Endothelial cell of umbilical vein (primary cell): ENCODE data around the gene FIGNL2. TPM values are rescaled to one million over a fixed set of nuclear protein-coding genes. Genes with fewer than 3 reads are reported as not detected.

ENCODE experiments used
- BruUV-seq: library from RNA; stranded (reverse); fragments of 400-500 nt; replicated peaks from 2 replicates; lab custom pipeline; 2021; lab: Mats Ljungman, UMichigan
- CTCF ChIA-PET: fragments of 300-600, 350-600 bp; sonication (Branson Sonifier 250); formaldehyde crosslinking; loops from one replicate; lab custom pipeline; 2021; ENCODE audit warnings: antibody characterized with exemption, inconsistent platforms; lab: Charles Lee
- POLR2A ChIA-PET: fragments of 300-600, 350-600 bp; sonication (Branson Sonifier 250); formaldehyde crosslinking; loops from one replicate; lab custom pipeline; 2021; ENCODE audit warnings: antibody characterized with exemption, inconsistent platforms; lab: Charles Lee
- DNase-seq: peaks from one replicate; pipeline ENCODE4 v3.0.0-alpha.2; 2011; ENCODE audit warnings: low read depth, low spot score
- FAIRE-seq: peaks from 2 replicates; lab custom pipeline; 2011; peaks lifted over from hg19 to GRCh38; lab: Jason Lieb, UNC
- H2AFZ ChIP-seq: 2 replicates; pipeline ENCODE4 v1.6.0; 2012; ENCODE audit warnings: low read depth, low read length, control low read depth, inconsistent platforms
- H3K27ac ChIP-seq: 2 replicates; pipeline ENCODE4 v1.5.1; 2011; ENCODE audit warnings: low read depth, mild to moderate bottlenecking, control low read depth, low read length, moderate library complexity; ENCODE audit not compliant: insufficient read depth
- H3K27me3 ChIP-seq, 2 experiments: 2 replicates each; pipeline versions ENCODE4 v1.6.0 to v1.6.1; 2011; ENCODE audit warnings: low read length in 2 of 2, mixed read lengths in 1 of 2; ENCODE audit not compliant: control insufficient read depth in 2 of 2, insufficient read depth in 2 of 2
- H3K36me3 ChIP-seq, 2 experiments: 2 replicates in 1 of 2; 3 replicates in 1 of 2; pipeline ENCODE4 v1.5.1; 2011; ENCODE audit warnings: low read length in 2 of 2, mild to moderate bottlenecking in 1 of 2, moderate library complexity in 1 of 2; ENCODE audit not compliant: control insufficient read depth in 2 of 2, insufficient read depth in 2 of 2; ENCODE audit errors: extremely low read depth in 1 of 2
- H3K4me1 ChIP-seq: 3 replicates; pipeline ENCODE4 v1.5.1; 2011; ENCODE audit warnings: mild to moderate bottlenecking, low read length; ENCODE audit not compliant: control insufficient read depth, insufficient read depth; ENCODE audit errors: extremely low read depth
- H3K4me2 ChIP-seq: 2 replicates; pipeline ENCODE4 v1.6.1; 2011; ENCODE audit warnings: low read length, control low read depth, mixed read lengths; ENCODE audit not compliant: insufficient read depth
- H3K4me3 ChIP-seq, 3 experiments: fragments of 200-600 bp in 1 of 3; sonication (generic), shearing (Covaris generic) in 1 of 3; replicated peaks in 1 of 3; 2 replicates each; pipeline ENCODE4 v1.5.1; 2011 to 2016; ENCODE audit warnings: control low read depth in 3 of 3, low read length in 3 of 3, mild to moderate bottlenecking in 2 of 3, inconsistent platforms in 1 of 3, low read depth in 1 of 3, moderate library complexity in 1 of 3; ENCODE audit not compliant: insufficient read depth in 1 of 3
- H3K79me2 ChIP-seq: 2 replicates; pipeline ENCODE4 v1.6.0; 2012; ENCODE audit warnings: low read length, inconsistent platforms; ENCODE audit not compliant: control insufficient read depth, insufficient read depth
- H3K9ac ChIP-seq: replicated peaks from 2 replicates; pipeline ENCODE3; 2011; ENCODE audit warnings: low read length, control low read depth; ENCODE audit not compliant: insufficient read depth; ENCODE audit errors: extremely low read depth
- H3K9me1 ChIP-seq: replicated peaks from 3 replicates; pipeline ENCODE4 v1.6.0; 2011; ENCODE audit warnings: mild to moderate bottlenecking, low read length; ENCODE audit not compliant: control insufficient read depth, insufficient read depth; ENCODE audit errors: extremely low read depth
- H3K9me3 ChIP-seq: replicated peaks from 2 replicates; pipeline ENCODE4 v1.5.1; 2012; ENCODE audit warnings: low read length, inconsistent platforms; ENCODE audit not compliant: control insufficient read depth, insufficient read depth
- H4K20me1 ChIP-seq: replicated peaks from 2 replicates; pipeline ENCODE3; 2011; ENCODE audit warnings: mild to moderate bottlenecking, low read length; ENCODE audit not compliant: control insufficient read depth, insufficient read depth; ENCODE audit errors: extremely low read depth
- CTCF ChIP-seq, 2 donors: IDR thresholded peaks; 1 replicate in 1 of 2; 2 replicates in 1 of 2; pipeline ENCODE4 v1.5.1; 2011; ENCODE audit warnings: low read length in 2 of 2, mild to moderate bottlenecking in 2 of 2, moderate library complexity in 2 of 2, control low read depth in 1 of 2, inconsistent platforms in 1 of 2, low read depth in 1 of 2; ENCODE audit not compliant: insufficient read depth in 1 of 2; ENCODE audit errors: extremely low read depth in 1 of 2
- EZH2 ChIP-seq: IDR thresholded peaks from 2 replicates; pipeline ENCODE4 v1.6.1; 2012; ENCODE audit warnings: borderline replicate concordance, low read depth, mild to moderate bottlenecking, moderate library complexity, low read length, inconsistent platforms; ENCODE audit not compliant: severe bottlenecking
- FOS ChIP-seq: IDR thresholded peaks from 2 replicates; pipeline ENCODE4 v1.6.1; 2011; ENCODE audit warnings: mild to moderate bottlenecking, low read length, moderate library complexity, borderline replicate concordance; ENCODE audit not compliant: insufficient read depth
- GATA2 ChIP-seq: IDR thresholded peaks from 2 replicates; pipeline ENCODE4 v1.7.0; 2011; ENCODE audit warnings: low read depth, mild to moderate bottlenecking, moderate library complexity, mixed read lengths, low read length; ENCODE audit not compliant: insufficient read length, insufficient read depth
- MAX ChIP-seq: IDR thresholded peaks from 2 replicates; pipeline ENCODE4 v1.6.1; 2011; ENCODE audit not compliant: insufficient read depth, insufficient read length
- MYC ChIP-seq: IDR thresholded peaks from one replicate; pipeline ENCODE4 v1.6.1; 2011; ENCODE audit warnings: mild to moderate bottlenecking, low read depth, low read length
- POLR2A ChIP-seq: IDR thresholded peaks from 2 replicates; pipeline ENCODE4 v1.6.1; 2012; ENCODE audit warnings: low read depth, mild to moderate bottlenecking, control low read depth, low read length
- POLR2AphosphoS5 ChIP-seq: IDR thresholded peaks from 2 replicates; pipeline ENCODE4 v1.6.1; 2012; ENCODE audit warnings: low read depth, mild to moderate bottlenecking, control low read depth, low read length, moderate library complexity; ENCODE audit not compliant: insufficient read depth
- dilution Hi-C: fragments of 300-500 bp; cut with MboI; formaldehyde crosslinking; loops from one replicate; pipeline ENCODE4 v1.15.0; 2019; ENCODE audit warnings: low sequenced_read_pairs; ENCODE audit not compliant: extremely low pct_ligation_motif_present
- intact Hi-C: fragments of 100-400 bp; cut with micrococcal nuclease; formaldehyde crosslinking; loops from one replicate; pipeline ENCODE4 v1.10.0; 2022
- polyA plus RNA-seq, 4 experiments: library from polyadenylated mRNA; depleted of rRNA in 3 of 4; stranded (reverse) in 3 of 4; unstranded in 1 of 4; fragments of >200 nt; gene quantifications; 2 replicates each; pipeline versions ENCODE4 v1.2.1 to v1.2.3, GENCODE V29; 2011 to 2012; ENCODE audit warnings: missing spikeins in 1 of 4
- total RNA-seq: library from RNA; stranded (reverse); gene quantifications from 2 replicates; pipeline ENCODE4 v1.2.3, GENCODE V29; 2021

FIGNL2 gene
- total and polyA plus RNA-seq, 2 donors (not counting 3 experiments of a cell fraction or from before 2014, with no cell fraction given), result 1.4 to 2.4 TPM

GRCh38 chr12:51864833-51865670 lies 16.5 kb upstream of the FIGNL2 start:
- ChIA-PET POLR2A (interaction anchor here (0.9 kb wide), 1 partner anchor 10 kb away, joined by 3 read pairs; no protein-coding TSS in a partner anchor), CTCF (interaction anchor here (2.4 to 3.8 kb wide), 3 partner anchors 8 to 41 kb away, joined by 8 to 32 read pairs (median 12); no protein-coding TSS in a partner anchor)
- no TSS peak for BruUV-seq
- no peaks in the 10 kb centered on the region for H3K9me3 ChIP-seq
- H3K4me3 ChIP-seq, result no peak overlapping the region
- dilution Hi-C loops (no loop called here), intact Hi-C loops (no loop called here)
- no peaks in the 10 kb centered on the region for H4K20me1 ChIP-seq
- H2AFZ ChIP-seq, result no peak overlapping the region
- no peak overlapping the region for H3K9ac ChIP-seq
- no peak overlapping the region for H3K4me2 ChIP-seq
- no peak for FAIRE-seq
- no peaks in the 10 kb centered on the region for H3K27me3 ChIP-seq
- no peaks in the 10 kb centered on the region for H3K36me3 ChIP-seq
- peaks cover 6% of the 10 kb centered on the region for H3K4me1 ChIP-seq
- TF ChIP-seq EZH2, result no peak
- no peak for TF ChIP-seq CTCF (IDR thresholded peaks at IDR 0.05; ENCODE audit: extremely low read depth in 1 of 2, insufficient read depth in 1 of 2, low read depth in 1 of 2, low read length in 2 of 2)
- TF ChIP-seq POLR2AphosphoS5, result no peak
- no peak for TF ChIP-seq MYC
- TF ChIP-seq FOS, result no peak
- TF ChIP-seq MAX, result no peak
- TF ChIP-seq GATA2, result no peak
- TF ChIP-seq POLR2A, result no peak
- no peak for DNase-seq
- H3K9me1 ChIP-seq, result no peaks in the 10 kb centered on the region
- H3K79me2 ChIP-seq, result no peaks in the 10 kb centered on the region
- no peak overlapping the region for H3K27ac ChIP-seq
